GM23338 (cell line): Measurements from ENCODE around the gene GPX6.

Experiments used
- CREB1 ChIP-seq: fragments of 250-450 bp; sonication (Bioruptor Pico); IDR thresholded peaks from 2 replicates; pipeline ENCODE4 v1.5.0; 2020; ENCODE audit warnings: low read depth, mild to moderate bottlenecking, moderate library complexity
- EZH2 ChIP-seq: fragments of 200-600 bp; sonication (generic); IDR thresholded peaks from one replicate; pipeline ENCODE4 v1.8.0; 2017; ENCODE audit warnings: antibody characterized with exemption, mild to moderate bottlenecking, low read depth; ENCODE audit not compliant: unreplicated experiment
- EZH2phosphoT487 ChIP-seq: fragments of 200-600 bp; sonication (generic); IDR thresholded peaks from one replicate; pipeline ENCODE4 v1.8.1; 2018; ENCODE audit warnings: antibody characterized with exemption; ENCODE audit not compliant: unreplicated experiment
- JUNB ChIP-seq: IDR thresholded peaks from one replicate; pipeline ENCODE4 v1.6.1; 2016; ENCODE audit warnings: antibody characterized with exemption; ENCODE audit not compliant: unreplicated experiment
- POLR2AphosphoS5 ChIP-seq: IDR thresholded peaks from 2 replicates; pipeline ENCODE4 v1.6.1; 2016; ENCODE audit warnings: antibody characterized with exemption, low read depth
- STAT1 ChIP-seq: IDR thresholded peaks from one replicate; pipeline ENCODE4 v1.6.1; 2016; ENCODE audit warnings: antibody characterized with exemption; ENCODE audit not compliant: unreplicated experiment
- TF ChIP-seq, protein P1 (sequence below), 2 experiments: fragments of 200-600 bp in 1 of 2; sonication (generic) in 1 of 2; conservative IDR thresholded peaks; 2 replicates each; pipeline versions ENCODE4 v1.5.1 to v1.6.1; 2016 to 2017; ENCODE audit warnings: antibody characterized with exemption in 2 of 2, low read depth in 2 of 2, mild to moderate bottlenecking in 2 of 2, moderate library complexity in 1 of 2
- TF ChIP-seq, protein P2 (sequence below): IDR thresholded peaks from 2 replicates; pipeline ENCODE4 v1.6.1; 2016; ENCODE audit warnings: antibody characterized with exemption
- TF ChIP-seq, protein P3 (sequence below): IDR thresholded peaks from one replicate; pipeline ENCODE4 v1.6.1; 2018; ENCODE audit warnings: antibody characterized with exemption; ENCODE audit not compliant: unreplicated experiment
- TF ChIP-seq, protein P4 (sequence below): fragments of 250-450 bp; sonication (Bioruptor Pico); IDR thresholded peaks from 2 replicates; pipeline ENCODE4 v1.5.0; 2020; ENCODE audit warnings: mild to moderate bottlenecking, moderate library complexity

DNA sequence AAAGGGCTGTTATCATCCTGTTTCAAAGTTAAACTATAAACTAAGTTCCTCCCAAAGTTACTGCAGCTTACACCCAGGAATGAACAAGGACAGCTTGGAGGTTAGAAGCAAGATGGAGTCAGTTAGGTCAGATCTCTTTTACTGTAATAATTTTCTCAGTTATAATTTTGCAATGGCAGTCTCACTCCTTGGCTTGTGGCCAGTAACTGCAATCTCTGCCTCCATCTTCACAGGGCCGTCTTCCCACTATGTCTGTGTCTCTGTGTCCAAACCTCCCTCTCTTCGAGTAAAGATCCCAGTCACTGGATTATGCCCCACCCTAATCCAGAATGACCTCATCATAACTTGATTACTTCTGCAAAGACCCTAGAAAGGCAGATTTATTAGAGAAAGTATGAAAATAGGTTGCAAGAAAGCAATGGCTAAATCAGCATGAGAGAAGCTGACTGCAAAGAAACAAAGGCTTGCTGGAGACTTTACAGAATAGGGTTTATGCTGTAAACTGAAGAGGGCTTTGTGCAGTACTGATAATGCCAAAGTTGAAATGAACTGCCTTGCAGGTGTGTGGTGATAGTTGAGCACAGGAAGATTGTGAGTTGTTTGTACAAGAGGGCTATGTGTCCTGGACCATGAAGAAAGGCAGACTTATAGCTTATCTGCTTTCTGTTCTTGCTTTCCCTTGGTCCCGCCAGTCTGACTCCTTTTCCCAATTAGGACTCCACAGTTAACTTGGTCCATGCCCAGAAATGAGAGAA lies 28.4 kb downstream of the GPX6 start:
- TF ChIP-seq, protein P1, sequence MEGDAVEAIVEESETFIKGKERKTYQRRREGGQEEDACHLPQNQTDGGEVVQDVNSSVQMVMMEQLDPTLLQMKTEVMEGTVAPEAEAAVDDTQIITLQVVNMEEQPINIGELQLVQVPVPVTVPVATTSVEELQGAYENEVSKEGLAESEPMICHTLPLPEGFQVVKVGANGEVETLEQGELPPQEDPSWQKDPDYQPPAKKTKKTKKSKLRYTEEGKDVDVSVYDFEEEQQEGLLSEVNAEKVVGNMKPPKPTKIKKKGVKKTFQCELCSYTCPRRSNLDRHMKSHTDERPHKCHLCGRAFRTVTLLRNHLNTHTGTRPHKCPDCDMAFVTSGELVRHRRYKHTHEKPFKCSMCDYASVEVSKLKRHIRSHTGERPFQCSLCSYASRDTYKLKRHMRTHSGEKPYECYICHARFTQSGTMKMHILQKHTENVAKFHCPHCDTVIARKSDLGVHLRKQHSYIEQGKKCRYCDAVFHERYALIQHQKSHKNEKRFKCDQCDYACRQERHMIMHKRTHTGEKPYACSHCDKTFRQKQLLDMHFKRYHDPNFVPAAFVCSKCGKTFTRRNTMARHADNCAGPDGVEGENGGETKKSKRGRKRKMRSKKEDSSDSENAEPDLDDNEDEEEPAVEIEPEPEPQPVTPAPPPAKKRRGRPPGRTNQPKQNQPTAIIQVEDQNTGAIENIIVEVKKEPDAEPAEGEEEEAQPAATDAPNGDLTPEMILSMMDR (conservative IDR thresholded peaks at IDR 0.05; ENCODE audit: low read depth in 2 of 2): no peak
- TF ChIP-seq POLR2AphosphoS5 (no peak), EZH2 (no peak), CREB1 (CRISPR knock-in tag) (no peak), EZH2phosphoT487 (no peak), STAT1 (no peak), JUNB (no peak)
- TF ChIP-seq, protein P2, sequence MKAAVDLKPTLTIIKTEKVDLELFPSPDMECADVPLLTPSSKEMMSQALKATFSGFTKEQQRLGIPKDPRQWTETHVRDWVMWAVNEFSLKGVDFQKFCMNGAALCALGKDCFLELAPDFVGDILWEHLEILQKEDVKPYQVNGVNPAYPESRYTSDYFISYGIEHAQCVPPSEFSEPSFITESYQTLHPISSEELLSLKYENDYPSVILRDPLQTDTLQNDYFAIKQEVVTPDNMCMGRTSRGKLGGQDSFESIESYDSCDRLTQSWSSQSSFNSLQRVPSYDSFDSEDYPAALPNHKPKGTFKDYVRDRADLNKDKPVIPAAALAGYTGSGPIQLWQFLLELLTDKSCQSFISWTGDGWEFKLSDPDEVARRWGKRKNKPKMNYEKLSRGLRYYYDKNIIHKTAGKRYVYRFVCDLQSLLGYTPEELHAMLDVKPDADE: no peak
- TF ChIP-seq, protein P3, sequence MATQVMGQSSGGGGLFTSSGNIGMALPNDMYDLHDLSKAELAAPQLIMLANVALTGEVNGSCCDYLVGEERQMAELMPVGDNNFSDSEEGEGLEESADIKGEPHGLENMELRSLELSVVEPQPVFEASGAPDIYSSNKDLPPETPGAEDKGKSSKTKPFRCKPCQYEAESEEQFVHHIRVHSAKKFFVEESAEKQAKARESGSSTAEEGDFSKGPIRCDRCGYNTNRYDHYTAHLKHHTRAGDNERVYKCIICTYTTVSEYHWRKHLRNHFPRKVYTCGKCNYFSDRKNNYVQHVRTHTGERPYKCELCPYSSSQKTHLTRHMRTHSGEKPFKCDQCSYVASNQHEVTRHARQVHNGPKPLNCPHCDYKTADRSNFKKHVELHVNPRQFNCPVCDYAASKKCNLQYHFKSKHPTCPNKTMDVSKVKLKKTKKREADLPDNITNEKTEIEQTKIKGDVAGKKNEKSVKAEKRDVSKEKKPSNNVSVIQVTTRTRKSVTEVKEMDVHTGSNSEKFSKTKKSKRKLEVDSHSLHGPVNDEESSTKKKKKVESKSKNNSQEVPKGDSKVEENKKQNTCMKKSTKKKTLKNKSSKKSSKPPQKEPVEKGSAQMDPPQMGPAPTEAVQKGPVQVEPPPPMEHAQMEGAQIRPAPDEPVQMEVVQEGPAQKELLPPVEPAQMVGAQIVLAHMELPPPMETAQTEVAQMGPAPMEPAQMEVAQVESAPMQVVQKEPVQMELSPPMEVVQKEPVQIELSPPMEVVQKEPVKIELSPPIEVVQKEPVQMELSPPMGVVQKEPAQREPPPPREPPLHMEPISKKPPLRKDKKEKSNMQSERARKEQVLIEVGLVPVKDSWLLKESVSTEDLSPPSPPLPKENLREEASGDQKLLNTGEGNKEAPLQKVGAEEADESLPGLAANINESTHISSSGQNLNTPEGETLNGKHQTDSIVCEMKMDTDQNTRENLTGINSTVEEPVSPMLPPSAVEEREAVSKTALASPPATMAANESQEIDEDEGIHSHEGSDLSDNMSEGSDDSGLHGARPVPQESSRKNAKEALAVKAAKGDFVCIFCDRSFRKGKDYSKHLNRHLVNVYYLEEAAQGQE: no peak
- TF ChIP-seq, protein P4, sequence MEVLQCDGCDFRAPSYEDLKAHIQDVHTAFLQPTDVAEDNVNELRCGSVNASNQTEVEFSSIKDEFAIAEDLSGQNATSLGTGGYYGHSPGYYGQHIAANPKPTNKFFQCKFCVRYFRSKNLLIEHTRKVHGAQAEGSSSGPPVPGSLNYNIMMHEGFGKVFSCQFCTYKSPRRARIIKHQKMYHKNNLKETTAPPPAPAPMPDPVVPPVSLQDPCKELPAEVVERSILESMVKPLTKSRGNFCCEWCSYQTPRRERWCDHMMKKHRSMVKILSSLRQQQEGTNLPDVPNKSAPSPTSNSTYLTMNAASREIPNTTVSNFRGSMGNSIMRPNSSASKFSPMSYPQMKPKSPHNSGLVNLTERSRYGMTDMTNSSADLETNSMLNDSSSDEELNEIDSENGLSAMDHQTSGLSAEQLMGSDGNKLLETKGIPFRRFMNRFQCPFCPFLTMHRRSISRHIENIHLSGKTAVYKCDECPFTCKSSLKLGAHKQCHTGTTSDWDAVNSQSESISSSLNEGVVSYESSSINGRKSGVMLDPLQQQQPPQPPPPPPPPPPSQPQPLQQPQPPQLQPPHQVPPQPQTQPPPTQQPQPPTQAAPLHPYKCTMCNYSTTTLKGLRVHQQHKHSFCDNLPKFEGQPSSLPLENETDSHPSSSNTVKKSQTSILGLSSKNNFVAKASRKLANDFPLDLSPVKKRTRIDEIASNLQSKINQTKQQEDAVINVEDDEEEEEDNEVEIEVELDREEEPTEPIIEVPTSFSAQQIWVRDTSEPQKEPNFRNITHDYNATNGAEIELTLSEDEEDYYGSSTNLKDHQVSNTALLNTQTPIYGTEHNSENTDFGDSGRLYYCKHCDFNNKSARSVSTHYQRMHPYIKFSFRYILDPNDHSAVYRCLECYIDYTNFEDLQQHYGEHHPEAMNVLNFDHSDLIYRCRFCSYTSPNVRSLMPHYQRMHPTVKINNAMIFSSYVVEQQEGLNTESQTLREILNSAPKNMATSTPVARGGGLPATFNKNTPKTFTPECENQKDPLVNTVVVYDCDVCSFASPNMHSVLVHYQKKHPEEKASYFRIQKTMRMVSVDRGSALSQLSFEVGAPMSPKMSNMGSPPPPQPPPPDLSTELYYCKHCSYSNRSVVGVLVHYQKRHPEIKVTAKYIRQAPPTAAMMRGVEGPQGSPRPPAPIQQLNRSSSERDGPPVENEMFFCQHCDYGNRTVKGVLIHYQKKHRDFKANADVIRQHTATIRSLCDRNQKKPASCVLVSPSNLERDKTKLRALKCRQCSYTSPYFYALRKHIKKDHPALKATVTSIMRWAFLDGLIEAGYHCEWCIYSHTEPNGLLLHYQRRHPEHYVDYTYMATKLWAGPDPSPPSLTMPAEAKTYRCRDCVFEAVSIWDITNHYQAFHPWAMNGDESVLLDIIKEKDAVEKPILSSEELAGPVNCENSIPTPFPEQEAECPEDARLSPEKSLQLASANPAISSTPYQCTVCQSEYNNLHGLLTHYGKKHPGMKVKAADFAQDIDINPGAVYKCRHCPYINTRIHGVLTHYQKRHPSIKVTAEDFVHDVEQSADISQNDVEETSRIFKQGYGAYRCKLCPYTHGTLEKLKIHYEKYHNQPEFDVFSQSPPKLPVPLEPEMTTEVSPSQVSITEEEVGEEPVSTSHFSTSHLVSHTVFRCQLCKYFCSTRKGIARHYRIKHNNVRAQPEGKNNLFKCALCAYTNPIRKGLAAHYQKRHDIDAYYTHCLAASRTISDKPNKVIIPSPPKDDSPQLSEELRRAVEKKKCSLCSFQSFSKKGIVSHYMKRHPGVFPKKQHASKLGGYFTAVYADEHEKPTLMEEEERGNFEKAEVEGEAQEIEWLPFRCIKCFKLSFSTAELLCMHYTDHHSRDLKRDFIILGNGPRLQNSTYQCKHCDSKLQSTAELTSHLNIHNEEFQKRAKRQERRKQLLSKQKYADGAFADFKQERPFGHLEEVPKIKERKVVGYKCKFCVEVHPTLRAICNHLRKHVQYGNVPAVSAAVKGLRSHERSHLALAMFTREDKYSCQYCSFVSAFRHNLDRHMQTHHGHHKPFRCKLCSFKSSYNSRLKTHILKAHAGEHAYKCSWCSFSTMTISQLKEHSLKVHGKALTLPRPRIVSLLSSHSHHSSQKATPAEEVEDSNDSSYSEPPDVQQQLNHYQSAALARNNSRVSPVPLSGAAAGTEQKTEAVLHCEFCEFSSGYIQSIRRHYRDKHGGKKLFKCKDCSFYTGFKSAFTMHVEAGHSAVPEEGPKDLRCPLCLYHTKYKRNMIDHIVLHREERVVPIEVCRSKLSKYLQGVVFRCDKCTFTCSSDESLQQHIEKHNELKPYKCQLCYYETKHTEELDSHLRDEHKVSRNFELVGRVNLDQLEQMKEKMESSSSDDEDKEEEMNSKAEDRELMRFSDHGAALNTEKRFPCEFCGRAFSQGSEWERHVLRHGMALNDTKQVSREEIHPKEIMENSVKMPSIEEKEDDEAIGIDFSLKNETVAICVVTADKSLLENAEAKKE: no peak
